ENCODE results near the gene SLC6A11.

- no peak for TF ChIP-seq POLR2A (IDR thresholded peaks at IDR 0.05; ENCODE audit: low read depth, low read length)
- no peak for TF ChIP-seq TAF1 (IDR thresholded peaks at IDR 0.05; ENCODE audit: borderline replicate concordance, low read depth, low read length)
- TF ChIP-seq POLR2AphosphoS5 (IDR thresholded peaks at IDR 0.05; ENCODE audit: low read depth, low read length), result no peak
Measured at GRCh38 chr3:10974131-10974530, 158.1 kb downstream of the SLC6A11 start.

Measured in GM12892 (cell line).